ENCODE results near the gene ST13.
"Not testable (repeated sequence)": the region's sequence is repeated elsewhere in the genome, so short reads cannot be mapped to it uniquely, and the experiment has no call there.

The ST13 gene

GRCh38 chr22:40853333-40853732 lies 3.1 kb downstream of the ST13 start:
- H3K4me3 ChIP-seq (ENCODE audit: low read length) = no peak overlapping the region

GRCh38 chr22:40845816-40846215 lies 10.6 kb downstream of the ST13 start:
- H3K4me3 ChIP-seq (ENCODE audit: low read length) = not testable (repeated sequence)

More at GRCh38 chr22:40853333-40853732, 3.1 kb downstream of the ST13 start:
- DNase-seq (ENCODE audit: low read depth) = no peak
- no peak for TF ChIP-seq CTCF (IDR thresholded peaks at IDR 0.05; ENCODE audit: insufficient read depth, low read depth, low read length, missing control alignments)

GRCh38 chr22:40844951-40845350 lies 11.5 kb downstream of the ST13 start:
- TF ChIP-seq CTCF (IDR thresholded peaks at IDR 0.05; ENCODE audit: insufficient read depth, low read depth, low read length, missing control alignments) = no peak
- no peak for DNase-seq (ENCODE audit: low read depth)
- H3K4me3 ChIP-seq (ENCODE audit: low read length) = no peak overlapping the region

More at GRCh38 chr22:40845816-40846215, 10.6 kb downstream of the ST13 start:
- not testable (repeated sequence) for DNase-seq (ENCODE audit: low read depth)

- no peak for DNase-seq (ENCODE audit: low read depth)
- no peak overlapping the region for H3K4me3 ChIP-seq (ENCODE audit: low read length)
- TF ChIP-seq CTCF (IDR thresholded peaks at IDR 0.05; ENCODE audit: insufficient read depth, low read depth, low read length, missing control alignments) = no peak
These were observed 18.0 kb downstream of the ST13 start for GRCh38 chr22:40838486-40838885.

- no peak for TF ChIP-seq CTCF (IDR thresholded peaks at IDR 0.05; ENCODE audit: insufficient read depth, low read depth, low read length, missing control alignments)
- no peak overlapping the region for H3K4me3 ChIP-seq (ENCODE audit: low read length)
- no peak for DNase-seq (ENCODE audit: low read depth)
These were observed 21.8 kb downstream of the ST13 start for GRCh38 chr22:40834619-40835018.

- no peak for TF ChIP-seq CTCF (IDR thresholded peaks at IDR 0.05; ENCODE audit: insufficient read depth, low read depth, low read length, missing control alignments)
- H3K4me3 ChIP-seq (ENCODE audit: low read length) = no peak overlapping the region
- no peak for DNase-seq (ENCODE audit: low read depth)
These were observed 27.3 kb downstream of the ST13 start for GRCh38 chr22:40829131-40829530.

GRCh38 chr22:40826984-40827741 lies 29.3 kb downstream of the ST13 start:
- no peak overlapping the region for H3K4me3 ChIP-seq (ENCODE audit: low read length)
- TF ChIP-seq CTCF (IDR thresholded peaks at IDR 0.05; ENCODE audit: insufficient read depth, low read depth, low read length, missing control alignments) = no peak
- no peak for DNase-seq (ENCODE audit: low read depth)

GRCh38 chr22:40826292-40826691 lies 30.1 kb downstream of the ST13 start:
- H3K4me3 ChIP-seq (ENCODE audit: low read length) = not testable (repeated sequence)

More at GRCh38 chr22:40826292-40826691, 30.1 kb downstream of the ST13 start:
- not testable (repeated sequence) for DNase-seq (ENCODE audit: low read depth)

Data from epithelial cell of esophagus (primary cell).